Measurements from ENCODE around the gene JMY.
A peak's percentile ranks its signal among the peaks of the same experiment; 100 is the strongest.

JMY gene

GRCh38 chr5:79235634-79236361, at the start of gene JMY:
Gene JMY, plus strand, starts transcription at chr5:79236131. Its CDS starts 520 bp downstream, at chr5:79236651.
- DNase-seq (ENCODE audit: low spot score): peak; percentile 45

- DNase-seq (ENCODE audit: low spot score): no peak
Measured at GRCh38 chr5:79186455-79186854, 49.5 kb upstream of the JMY start.

GRCh38 chr5:79189439-79190234, 46.3 kb upstream of the JMY start:
- DNase-seq (ENCODE audit: low spot score): no peak

- no peak for DNase-seq (ENCODE audit: low spot score)
Measured at GRCh38 chr5:79190235-79190529, 45.7 kb upstream of the JMY start.

- DNase-seq (ENCODE audit: low spot score): no peak
Measured at GRCh38 chr5:79191457-79191856, 44.5 kb upstream of the JMY start.

- DNase-seq (ENCODE audit: low spot score): no peak
Measured at GRCh38 chr5:79193643-79194042, 42.3 kb upstream of the JMY start.

GRCh38 chr5:79200573-79201183, 35.3 kb upstream of the JMY start:
- DNase-seq (ENCODE audit: low spot score): no peak

- DNase-seq (ENCODE audit: low spot score): no peak
Measured at GRCh38 chr5:79201206-79201605, 34.7 kb upstream of the JMY start.

GRCh38 chr5:79202076-79202475, 33.9 kb upstream of the JMY start:
- no peak for DNase-seq (ENCODE audit: low spot score)

GRCh38 chr5:79205965-79206364, 30.0 kb upstream of the JMY start:
- DNase-seq (ENCODE audit: low spot score): no peak

- no peak for DNase-seq (ENCODE audit: low spot score)
Measured at GRCh38 chr5:79206541-79206940, 29.4 kb upstream of the JMY start.

- DNase-seq (ENCODE audit: low spot score): no peak
Measured at GRCh38 chr5:79209505-79209904, 26.4 kb upstream of the JMY start.

GRCh38 chr5:79224286-79224984, 11.5 kb upstream of the JMY start:
- DNase-seq (ENCODE audit: low spot score): no peak

GRCh38 chr5:79225026-79225425, 10.9 kb upstream of the JMY start:
- DNase-seq (ENCODE audit: low spot score): no peak

- DNase-seq (ENCODE audit: low spot score): no peak
Measured at GRCh38 chr5:79225441-79225840, 10.5 kb upstream of the JMY start.

- DNase-seq (ENCODE audit: low spot score): no peak
Measured at GRCh38 chr5:79227484-79228025, 8.4 kb upstream of the JMY start.

- no peak for DNase-seq (ENCODE audit: low spot score)
Measured at GRCh38 chr5:79229357-79230174, 6.4 kb upstream of the JMY start.

GRCh38 chr5:79235261-79235633, 684 bp upstream of the JMY start:
- DNase-seq (ENCODE audit: low spot score): no peak

GRCh38 chr5:79236362-79236969, 535 bp downstream of the JMY start:
- no peak for DNase-seq (ENCODE audit: low spot score)

- DNase-seq (ENCODE audit: low spot score): no peak
Measured at GRCh38 chr5:79236970-79237739, 1.2 kb downstream of the JMY start.

Measured in COLO829 (cell line).